SK-N-SH treated with all-trans-retinoic acid at 6 μM for 48 hours (cell line): Measurements from ENCODE around the gene AKAP6.

Experiments
- ATAC-seq: fragments of 200-7000 bp; cut with Tn5 transposase; 3 replicates; pipeline ENCODE4 v1.9.1; 2020; ENCODE audit warnings: mild to moderate bottlenecking, moderate library complexity
- ARNTL ChIP-seq: fragments of 450-650 bp; formaldehyde crosslinking; IDR thresholded peaks from 2 replicates; pipeline ENCODE4 v1.5.0; 2020; ENCODE audit warnings: low read depth, mild to moderate bottlenecking, moderate library complexity, borderline replicate concordance
- CSDC2 ChIP-seq: fragments of 250-450 bp; sonication (Bioruptor Pico); IDR thresholded peaks from 2 replicates; pipeline ENCODE4 v1.5.0; 2020; ENCODE audit warnings: mild to moderate bottlenecking, moderate library complexity
- ESRRG ChIP-seq: fragments of 250-450 bp; sonication (Bioruptor Pico); IDR thresholded peaks from 2 replicates; pipeline ENCODE4 v1.6.1; 2021; ENCODE audit warnings: mild to moderate bottlenecking
- GLIS3 ChIP-seq: fragments of 250-450 bp; sonication (Bioruptor Pico); IDR thresholded peaks from 2 replicates; pipeline ENCODE4 v1.5.0; 2020; ENCODE audit warnings: mild to moderate bottlenecking, moderate library complexity
- ISL1 ChIP-seq: fragments of 250-450 bp; sonication (Bioruptor Pico); IDR thresholded peaks from 2 replicates; pipeline ENCODE4 v2.1.2; 2022; ENCODE audit warnings: mild to moderate bottlenecking, moderate library complexity
- OSR1 ChIP-seq: fragments of 250-450 bp; sonication (Bioruptor Pico); IDR thresholded peaks from 2 replicates; pipeline ENCODE4 v1.8.0; 2022; ENCODE audit warnings: moderate library complexity, mild to moderate bottlenecking, inconsistent platforms
- PPARA ChIP-seq: fragments of 250-450 bp; sonication (Bioruptor Pico); IDR thresholded peaks from 2 replicates; pipeline ENCODE4 v1.5.0; 2020; ENCODE audit warnings: mild to moderate bottlenecking, borderline replicate concordance
- RARB ChIP-seq: fragments of 250-450 bp; sonication (Bioruptor Pico); IDR thresholded peaks from 2 replicates; pipeline ENCODE4 v1.8.0; 2021; ENCODE audit warnings: mild to moderate bottlenecking, moderate library complexity
- SNAI2 ChIP-seq: fragments of 250-450 bp; sonication (Bioruptor Pico); IDR thresholded peaks from 2 replicates; pipeline ENCODE4 v1.5.0; 2020; ENCODE audit warnings: mild to moderate bottlenecking, moderate library complexity
- TCF4 ChIP-seq: fragments of 250-450 bp; sonication (Bioruptor Pico); IDR thresholded peaks from 2 replicates; pipeline ENCODE4 v1.8.0; 2021; ENCODE audit warnings: mild to moderate bottlenecking, moderate library complexity, borderline replicate concordance
- TOX ChIP-seq: fragments of 250-450 bp; sonication (Bioruptor Pico); IDR thresholded peaks from 2 replicates; pipeline ENCODE4 v1.8.0; 2021; ENCODE audit warnings: mild to moderate bottlenecking, moderate library complexity, borderline replicate concordance
- TSHZ2 ChIP-seq: fragments of 250-450 bp; sonication (Bioruptor Pico); IDR thresholded peaks from 2 replicates; pipeline ENCODE4 v1.5.0; 2020; ENCODE audit warnings: mild to moderate bottlenecking, moderate library complexity
- ZC3H10 ChIP-seq: fragments of 250-450 bp; sonication (Bioruptor Pico); IDR thresholded peaks from 2 replicates; pipeline ENCODE4 v1.5.1; 2021; ENCODE audit warnings: mild to moderate bottlenecking, moderate library complexity
- ZFP3 ChIP-seq: fragments of 250-450 bp; sonication (Bioruptor Pico); IDR thresholded peaks from 2 replicates; pipeline ENCODE4 v1.5.0; 2020; ENCODE audit warnings: mild to moderate bottlenecking, moderate library complexity
- ZFP30 ChIP-seq: fragments of 450-650 bp; formaldehyde crosslinking; IDR thresholded peaks from 2 replicates; pipeline ENCODE4 v1.5.0; 2022; ENCODE audit warnings: mild to moderate bottlenecking, moderate library complexity
- ZNF8 ChIP-seq: fragments of 450-650 bp; formaldehyde crosslinking; IDR thresholded peaks from 2 replicates; pipeline ENCODE4 v1.5.0; 2020; ENCODE audit warnings: mild to moderate bottlenecking, moderate library complexity
- TF ChIP-seq, protein P1 (sequence below): fragments of 250-450 bp; sonication (Bioruptor Pico); IDR thresholded peaks from 2 replicates; pipeline ENCODE4 v1.5.1; 2021; ENCODE audit warnings: mild to moderate bottlenecking, moderate library complexity
- TF ChIP-seq, protein P2 (sequence below): fragments of 250-450 bp; sonication (Bioruptor Pico); IDR thresholded peaks from 2 replicates; pipeline ENCODE4 v1.8.0; 2021; ENCODE audit warnings: low read depth, mild to moderate bottlenecking, moderate library complexity, borderline replicate concordance
- TF ChIP-seq, protein P3 (sequence below): fragments of 250-450 bp; sonication (Bioruptor Pico); IDR thresholded peaks from 2 replicates; pipeline ENCODE4 v1.5.1; 2020; ENCODE audit warnings: low read depth, mild to moderate bottlenecking, moderate library complexity

Gene AKAP6

DNA sequence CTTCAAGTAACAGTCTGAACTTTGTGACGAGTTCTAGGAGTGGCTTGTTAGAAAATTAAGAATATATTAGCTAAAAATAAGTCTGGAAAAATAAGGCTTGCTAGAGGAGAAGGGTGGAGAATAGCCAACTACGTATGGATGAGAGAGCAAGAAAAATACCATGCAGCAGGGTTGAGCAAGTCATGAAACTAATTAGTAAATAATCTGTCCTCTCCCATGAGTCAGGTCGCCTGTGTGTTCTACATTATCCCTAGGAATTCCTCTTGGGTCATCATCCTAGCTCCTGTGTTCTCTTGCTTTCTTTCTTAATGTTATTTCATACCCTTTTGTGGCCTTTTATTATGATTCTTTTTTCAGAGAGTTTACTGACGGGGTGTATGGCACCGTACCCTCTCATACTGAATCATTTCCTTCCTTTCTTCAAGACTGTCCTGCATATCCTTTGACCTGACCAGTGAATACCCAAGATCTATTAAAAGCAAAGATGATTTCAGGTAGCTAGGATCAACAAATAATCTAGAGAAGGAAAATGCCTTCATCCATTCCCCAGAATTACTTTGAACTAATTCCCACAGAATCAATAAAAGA, 432.4 kb downstream of the AKAP6 start:
- ATAC-seq: peak; percentile 33; the same call in 1 of the 3 replicates
- no peak for TF ChIP-seq TCF4 (CRISPR knock-in tag)
- no peak for TF ChIP-seq RARB (CRISPR knock-in tag)

DNA sequence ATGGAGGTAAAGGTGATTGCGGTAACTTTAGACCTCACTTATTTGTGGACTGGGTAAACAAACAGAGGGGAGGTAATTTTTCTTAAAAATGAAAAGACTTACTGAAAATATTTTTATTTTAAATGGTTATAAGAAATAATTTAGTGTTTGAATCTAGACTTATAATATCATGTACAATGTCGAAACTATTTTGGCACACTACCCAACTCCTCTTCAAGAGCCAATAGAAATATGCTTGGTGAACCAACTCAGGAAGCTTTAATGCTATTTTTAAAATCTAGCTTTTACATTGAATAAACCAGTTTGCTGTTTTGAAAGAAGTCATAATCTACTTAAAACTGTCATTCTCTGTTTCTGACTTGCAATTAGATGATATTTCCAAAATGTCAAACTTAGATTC, 433.8 kb downstream of the AKAP6 start:
- TF ChIP-seq, protein P1, sequence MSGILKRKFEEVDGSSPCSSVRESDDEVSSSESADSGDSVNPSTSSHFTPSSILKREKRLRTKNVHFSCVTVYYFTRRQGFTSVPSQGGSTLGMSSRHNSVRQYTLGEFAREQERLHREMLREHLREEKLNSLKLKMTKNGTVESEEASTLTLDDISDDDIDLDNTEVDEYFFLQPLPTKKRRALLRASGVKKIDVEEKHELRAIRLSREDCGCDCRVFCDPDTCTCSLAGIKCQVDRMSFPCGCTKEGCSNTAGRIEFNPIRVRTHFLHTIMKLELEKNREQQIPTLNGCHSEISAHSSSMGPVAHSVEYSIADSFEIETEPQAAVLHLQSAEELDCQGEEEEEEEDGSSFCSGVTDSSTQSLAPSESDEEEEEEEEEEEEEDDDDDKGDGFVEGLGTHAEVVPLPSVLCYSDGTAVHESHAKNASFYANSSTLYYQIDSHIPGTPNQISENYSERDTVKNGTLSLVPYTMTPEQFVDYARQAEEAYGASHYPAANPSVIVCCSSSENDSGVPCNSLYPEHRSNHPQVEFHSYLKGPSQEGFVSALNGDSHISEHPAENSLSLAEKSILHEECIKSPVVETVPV (CRISPR knock-in tag): no peak
- TF ChIP-seq ARNTL (CRISPR knock-in tag) (no peak), ZFP3 (CRISPR knock-in tag) (no peak), ESRRG (no peak), GLIS3 (CRISPR knock-in tag) (no peak), RARB (CRISPR knock-in tag) (no peak), ZNF8 (no peak), ISL1 (no peak), TCF4 (CRISPR knock-in tag) (no peak), CSDC2 (CRISPR knock-in tag) (no peak), ZC3H10 (CRISPR knock-in tag) (no peak), ZFP30 (no peak), TOX (CRISPR knock-in tag) (no peak), TSHZ2 (CRISPR knock-in tag) (no peak)
- TF ChIP-seq, protein P2, sequence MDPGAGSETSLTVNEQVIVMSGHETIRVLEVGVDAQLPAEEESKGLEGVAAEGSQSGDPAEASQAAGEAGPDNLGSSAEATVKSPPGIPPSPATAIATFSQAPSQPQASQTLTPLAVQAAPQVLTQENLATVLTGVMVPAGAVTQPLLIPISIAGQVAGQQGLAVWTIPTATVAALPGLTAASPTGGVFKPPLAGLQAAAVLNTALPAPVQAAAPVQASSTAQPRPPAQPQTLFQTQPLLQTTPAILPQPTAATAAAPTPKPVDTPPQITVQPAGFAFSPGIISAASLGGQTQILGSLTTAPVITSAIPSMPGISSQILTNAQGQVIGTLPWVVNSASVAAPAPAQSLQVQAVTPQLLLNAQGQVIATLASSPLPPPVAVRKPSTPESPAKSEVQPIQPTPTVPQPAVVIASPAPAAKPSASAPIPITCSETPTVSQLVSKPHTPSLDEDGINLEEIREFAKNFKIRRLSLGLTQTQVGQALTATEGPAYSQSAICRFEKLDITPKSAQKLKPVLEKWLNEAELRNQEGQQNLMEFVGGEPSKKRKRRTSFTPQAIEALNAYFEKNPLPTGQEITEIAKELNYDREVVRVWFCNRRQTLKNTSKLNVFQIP (CRISPR knock-in tag): no peak
- TF ChIP-seq, protein P3, sequence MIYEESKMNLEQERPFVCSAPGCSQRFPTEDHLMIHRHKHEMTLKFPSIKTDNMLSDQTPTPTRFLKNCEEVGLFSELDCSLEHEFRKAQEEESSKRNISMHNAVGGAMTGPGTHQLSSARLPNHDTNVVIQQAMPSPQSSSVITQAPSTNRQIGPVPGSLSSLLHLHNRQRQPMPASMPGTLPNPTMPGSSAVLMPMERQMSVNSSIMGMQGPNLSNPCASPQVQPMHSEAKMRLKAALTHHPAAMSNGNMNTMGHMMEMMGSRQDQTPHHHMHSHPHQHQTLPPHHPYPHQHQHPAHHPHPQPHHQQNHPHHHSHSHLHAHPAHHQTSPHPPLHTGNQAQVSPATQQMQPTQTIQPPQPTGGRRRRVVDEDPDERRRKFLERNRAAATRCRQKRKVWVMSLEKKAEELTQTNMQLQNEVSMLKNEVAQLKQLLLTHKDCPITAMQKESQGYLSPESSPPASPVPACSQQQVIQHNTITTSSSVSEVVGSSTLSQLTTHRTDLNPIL: no peak
- ATAC-seq: no peak

GRCh38 chr14:32763673-32764072, 434.6 kb downstream of the AKAP6 start:
- no peak for ATAC-seq
- TF ChIP-seq SNAI2 (CRISPR knock-in tag): no peak
- no peak for TF ChIP-seq ZFP30
- no peak for TF ChIP-seq ESRRG

GRCh38 chr14:32764131-32764530, 435.0 kb downstream of the AKAP6 start:
- TF ChIP-seq TCF4 (CRISPR knock-in tag) (no peak), OSR1 (CRISPR knock-in tag) (no peak), ARNTL (CRISPR knock-in tag) (no peak), ZNF8 (no peak), ZFP30 (no peak), GLIS3 (CRISPR knock-in tag) (no peak), ZFP3 (CRISPR knock-in tag) (no peak), PPARA (CRISPR knock-in tag) (no peak), RARB (CRISPR knock-in tag) (no peak), CSDC2 (CRISPR knock-in tag) (no peak)
- no peak for ATAC-seq

GRCh38 chr14:32770422-32770821, 441.3 kb downstream of the AKAP6 start:
- no peak for ATAC-seq

More at GRCh38 chr14:32770422-32770821, 441.3 kb downstream of the AKAP6 start:
- TF ChIP-seq, protein P3: no peak
- TF ChIP-seq CSDC2 (CRISPR knock-in tag): no peak
- TF ChIP-seq, protein P1 (CRISPR knock-in tag): no peak
